ENCODE results near the gene SRP9. TPM values are rescaled to one million over a fixed set of nuclear protein-coding genes. Genes with fewer than 3 reads are reported as not detected.
"Not testable (repeated sequence)": the region's sequence is repeated elsewhere in the genome, so short reads cannot be mapped to it uniquely, and the experiment has no call there.

Gene SRP9
- total RNA-seq, 1 donor = 126 TPM

DNA sequence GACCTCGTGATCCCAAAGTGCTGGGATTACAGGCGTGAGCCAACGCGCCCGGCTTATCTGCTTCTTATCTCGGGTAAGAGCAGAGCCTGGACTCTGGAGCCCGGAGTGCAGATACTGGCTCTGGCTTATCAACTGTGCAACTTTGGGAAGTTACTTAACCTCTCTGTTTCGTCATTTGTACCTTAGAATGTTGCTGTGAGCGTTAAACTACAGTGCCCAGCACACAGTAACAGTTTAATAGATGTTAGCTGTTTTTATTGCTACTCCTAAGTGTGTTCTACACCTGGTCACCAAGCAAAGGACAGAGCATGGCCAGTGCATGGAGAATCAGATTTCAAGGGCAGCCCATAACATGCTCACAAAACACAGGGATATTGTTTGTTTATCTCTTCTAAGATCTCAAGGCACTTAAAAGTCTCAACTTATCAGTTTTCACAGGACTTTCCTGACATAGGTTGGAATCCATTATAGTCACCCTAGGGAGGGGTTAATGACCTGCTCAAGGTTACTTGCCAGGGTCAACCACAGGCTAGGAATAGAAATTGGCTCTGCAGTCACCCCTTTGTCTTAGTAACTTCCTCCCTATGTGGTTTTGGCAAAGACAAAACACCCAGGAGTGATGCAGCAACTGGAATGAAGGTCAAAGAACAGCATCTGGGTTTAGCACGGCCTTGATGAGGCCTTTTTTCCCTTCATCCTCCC, 22.5 kb upstream of the SRP9 start:
- peak in 1 of 3 donors; percentile 13 for DNase-seq (ENCODE audit: low read depth in 2 of 3, low spot score in 2 of 3)

GRCh38 chr1:225755671-225756319, 21.8 kb upstream of the SRP9 start:
- DNase-seq (ENCODE audit: low read depth in 2 of 3, low spot score in 2 of 3) = no peak

- no peak for DNase-seq (ENCODE audit: low read depth in 2 of 3, low spot score in 2 of 3)
Observed at GRCh38 chr1:225757927-225758656, 19.5 kb upstream of the SRP9 start.

DNA sequence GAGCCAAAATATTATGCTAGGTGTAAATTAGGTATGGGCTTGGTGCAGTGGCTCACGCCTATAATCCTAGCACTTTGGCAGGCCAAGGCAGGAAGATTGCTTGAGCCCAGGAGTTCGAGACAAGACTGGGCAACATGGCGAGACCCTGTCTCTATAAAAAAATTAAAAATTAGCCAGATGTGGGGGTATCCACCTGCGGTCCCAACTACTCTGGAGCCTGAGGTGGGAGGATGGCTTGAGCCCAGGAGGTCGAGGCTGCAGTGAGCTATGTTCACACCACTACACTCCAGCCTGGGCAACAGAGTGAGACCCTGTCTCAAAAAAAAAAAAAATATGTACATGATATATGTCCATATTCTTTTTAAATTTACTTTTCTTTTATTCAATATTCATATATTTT, 17.7 kb upstream of the SRP9 start:
- DNase-seq (ENCODE audit: low read depth in 2 of 3, low spot score in 2 of 3) = not testable (repeated sequence)

DNA sequence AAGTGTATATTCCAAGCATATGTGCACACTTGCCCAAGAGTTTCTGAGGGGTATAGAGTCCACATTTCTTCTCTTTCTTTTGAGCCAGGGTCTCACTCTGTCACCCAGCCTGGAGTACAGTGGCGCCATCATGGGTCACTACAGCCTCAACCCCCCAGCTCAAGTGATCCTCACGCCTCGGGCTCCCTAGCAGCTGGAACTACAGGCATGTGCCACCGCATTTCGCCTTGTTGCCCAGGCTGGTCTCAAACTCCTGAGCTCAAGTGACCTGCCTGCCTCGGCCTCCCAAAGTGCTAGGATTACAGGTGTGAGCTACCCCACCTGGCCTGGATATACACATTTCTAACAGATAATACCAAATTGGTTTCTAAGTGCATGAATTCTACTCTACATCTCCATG, 17.1 kb upstream of the SRP9 start:
- no peak for DNase-seq (ENCODE audit: low read depth in 2 of 3, low spot score in 2 of 3)

DNA sequence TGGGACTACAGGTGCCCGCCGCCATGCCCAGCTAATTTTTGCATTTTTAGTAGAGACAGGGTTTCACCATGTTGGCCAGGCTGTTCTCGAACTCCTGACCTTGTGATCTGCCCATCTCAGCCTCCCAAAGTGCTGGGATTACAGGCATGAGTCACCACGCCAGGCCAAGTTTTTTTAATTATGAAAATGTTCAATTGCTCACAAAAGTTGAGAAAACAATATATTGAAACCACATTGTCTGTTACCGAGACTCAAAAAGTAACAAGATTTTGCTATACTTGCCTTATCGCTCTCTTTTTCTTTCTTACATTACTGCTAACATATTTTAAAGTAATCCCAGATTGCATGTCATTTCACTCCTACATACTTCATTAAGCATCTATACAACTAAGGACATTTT, 16.2 kb upstream of the SRP9 start:
- not testable (repeated sequence) for DNase-seq (ENCODE audit: low read depth in 2 of 3, low spot score in 2 of 3)

DNA sequence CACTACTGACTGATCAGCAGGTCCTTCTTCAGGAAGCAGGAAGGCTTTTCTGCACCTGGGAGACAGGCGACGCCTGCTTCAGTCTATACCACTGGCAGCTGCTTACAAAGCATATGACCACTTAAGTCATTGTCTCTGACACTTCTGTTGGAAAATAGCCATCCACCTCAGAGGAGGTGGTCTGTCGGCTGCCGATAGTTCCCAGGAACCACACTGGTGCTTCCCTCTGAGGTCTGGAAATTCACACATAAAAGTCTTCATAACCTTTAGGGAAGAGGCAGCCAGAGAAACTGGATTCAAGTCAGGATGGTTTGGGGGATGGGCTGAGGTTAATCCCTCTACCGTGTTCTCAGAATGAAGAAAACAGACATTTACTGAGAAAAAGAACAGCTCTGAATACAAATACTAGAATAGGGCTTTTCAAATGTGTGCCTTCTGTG, 15.6 kb upstream of the SRP9 start:
- DNase-seq (ENCODE audit: low read depth in 2 of 3, low spot score in 2 of 3) = no peak

DNA sequence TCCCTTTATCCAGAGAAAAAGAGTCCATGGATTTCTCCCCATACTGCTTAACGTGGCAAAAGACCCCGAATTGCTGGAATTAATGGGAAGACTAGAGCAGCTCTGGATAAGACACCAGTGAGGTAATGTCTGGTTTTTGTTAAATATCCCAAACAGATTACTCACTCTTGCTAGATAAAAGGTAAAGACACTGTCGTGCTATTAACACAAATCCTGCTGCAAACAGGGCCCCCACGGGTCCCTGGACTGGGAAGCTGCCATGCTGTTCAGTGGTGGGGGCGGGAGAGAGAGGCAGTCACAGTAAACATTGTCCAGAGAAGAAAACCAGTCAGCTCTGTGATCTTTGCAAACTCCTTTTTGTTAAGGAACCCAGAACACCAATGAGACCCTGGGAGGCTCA, 15.2 kb upstream of the SRP9 start:
- no peak for DNase-seq (ENCODE audit: low read depth in 2 of 3, low spot score in 2 of 3)

DNA sequence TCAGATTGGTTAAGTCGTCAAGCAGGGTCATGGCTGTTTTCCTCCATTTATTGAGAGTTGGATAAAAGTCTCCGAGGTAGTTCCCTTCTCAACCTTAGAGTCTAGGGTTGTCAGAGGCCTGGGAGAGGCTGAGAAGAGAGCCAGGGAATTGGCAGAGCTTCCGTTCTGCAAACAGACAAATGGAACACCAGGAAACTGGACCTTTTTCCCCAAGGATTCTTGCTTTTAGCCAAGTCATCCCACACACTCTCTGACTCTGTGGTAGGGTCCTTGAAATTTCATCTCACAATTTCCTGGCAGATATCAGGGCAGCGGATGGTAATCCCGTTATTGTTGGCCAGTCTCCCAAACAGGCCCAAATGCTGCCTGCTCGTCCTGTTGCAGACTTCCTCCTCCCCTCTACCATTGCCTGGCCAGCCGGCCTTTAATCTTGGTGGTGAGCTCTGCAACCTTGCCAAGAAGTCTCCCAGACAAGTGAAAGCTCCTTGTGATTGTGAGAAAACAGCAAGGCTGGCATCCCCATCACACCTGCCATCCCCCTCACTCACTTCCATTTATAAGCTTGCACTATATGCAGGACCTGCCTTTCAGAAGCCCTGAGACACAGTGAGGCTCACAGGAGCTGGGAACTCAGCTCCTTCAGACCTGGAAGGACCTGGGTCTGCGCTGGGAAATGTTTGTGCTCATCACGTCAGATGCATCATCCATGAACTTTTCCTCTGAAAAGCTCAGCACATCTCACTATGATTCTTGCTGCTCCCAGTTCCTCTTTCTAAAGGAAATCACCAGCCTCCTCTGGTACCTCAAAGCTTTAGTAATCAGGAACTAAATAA, 13.7 kb upstream of the SRP9 start:
- DNase-seq (ENCODE audit: low read depth in 2 of 3, low spot score in 2 of 3) = no peak

DNA sequence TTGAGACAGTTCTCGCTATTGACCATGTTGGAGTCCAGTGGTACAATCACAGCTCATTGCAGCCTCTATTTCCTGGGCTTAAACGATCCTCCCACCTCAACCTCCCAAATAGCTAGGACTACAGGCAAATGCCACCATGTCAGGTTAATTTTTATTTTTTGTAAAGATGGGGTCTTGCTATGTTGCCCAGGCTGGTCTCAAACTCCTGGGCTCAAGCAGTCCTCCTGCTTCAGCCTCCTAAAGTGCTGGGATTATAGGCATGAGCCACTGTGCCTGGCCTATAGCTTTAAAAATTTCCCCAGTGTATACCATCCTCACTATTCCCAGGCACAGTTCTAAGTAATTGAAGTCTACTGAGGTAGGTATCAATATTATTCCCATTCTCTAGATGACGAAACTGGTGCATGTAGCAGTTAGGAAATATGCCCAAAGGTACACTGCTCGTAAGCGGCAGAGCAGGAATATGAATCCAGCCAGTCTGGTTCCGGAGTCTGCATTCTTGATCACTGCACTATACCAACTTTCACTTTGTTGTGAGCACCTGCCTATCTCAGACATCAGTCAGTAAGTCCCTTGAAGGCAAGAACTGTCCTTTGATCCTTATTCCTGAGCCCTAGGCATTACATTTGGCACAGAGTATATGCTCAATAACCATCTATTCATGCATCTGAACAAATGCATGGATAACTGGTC, 11.5 kb upstream of the SRP9 start:
- DNase-seq (ENCODE audit: low read depth in 2 of 3, low spot score in 2 of 3) = no peak

DNA sequence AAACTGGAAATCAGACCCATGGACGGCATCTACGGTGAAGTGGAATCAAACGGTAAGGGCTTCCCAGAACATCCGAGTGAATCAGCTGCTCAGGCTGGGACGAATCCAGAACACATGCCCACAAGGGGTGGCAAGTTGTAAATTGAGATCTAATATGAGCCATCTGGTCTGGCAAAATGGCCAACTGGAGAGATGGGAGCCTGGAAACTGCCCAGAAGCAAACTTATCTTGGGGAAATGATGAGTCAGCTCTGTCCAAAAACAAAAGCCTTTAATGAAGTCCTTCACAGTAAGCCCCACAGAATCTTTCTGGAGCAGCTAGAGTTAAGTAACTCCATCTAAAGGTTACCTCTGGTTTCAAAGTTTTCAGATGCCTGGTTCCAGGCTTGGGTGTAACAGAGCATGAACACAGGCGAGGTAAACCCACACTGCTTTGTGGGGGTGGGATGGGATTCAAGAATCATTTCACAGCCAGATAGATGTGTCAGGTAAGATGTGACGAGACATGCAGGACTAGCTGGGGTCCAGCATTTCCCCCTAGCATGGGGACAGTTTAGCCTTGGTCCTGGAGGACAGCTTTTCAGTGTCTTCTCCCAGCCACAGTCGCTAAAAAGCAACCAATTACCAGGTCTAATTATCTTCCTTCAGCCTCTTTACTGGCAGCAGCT, 10.5 kb upstream of the SRP9 start:
- no peak for DNase-seq (ENCODE audit: low read depth in 2 of 3, low spot score in 2 of 3)

DNA sequence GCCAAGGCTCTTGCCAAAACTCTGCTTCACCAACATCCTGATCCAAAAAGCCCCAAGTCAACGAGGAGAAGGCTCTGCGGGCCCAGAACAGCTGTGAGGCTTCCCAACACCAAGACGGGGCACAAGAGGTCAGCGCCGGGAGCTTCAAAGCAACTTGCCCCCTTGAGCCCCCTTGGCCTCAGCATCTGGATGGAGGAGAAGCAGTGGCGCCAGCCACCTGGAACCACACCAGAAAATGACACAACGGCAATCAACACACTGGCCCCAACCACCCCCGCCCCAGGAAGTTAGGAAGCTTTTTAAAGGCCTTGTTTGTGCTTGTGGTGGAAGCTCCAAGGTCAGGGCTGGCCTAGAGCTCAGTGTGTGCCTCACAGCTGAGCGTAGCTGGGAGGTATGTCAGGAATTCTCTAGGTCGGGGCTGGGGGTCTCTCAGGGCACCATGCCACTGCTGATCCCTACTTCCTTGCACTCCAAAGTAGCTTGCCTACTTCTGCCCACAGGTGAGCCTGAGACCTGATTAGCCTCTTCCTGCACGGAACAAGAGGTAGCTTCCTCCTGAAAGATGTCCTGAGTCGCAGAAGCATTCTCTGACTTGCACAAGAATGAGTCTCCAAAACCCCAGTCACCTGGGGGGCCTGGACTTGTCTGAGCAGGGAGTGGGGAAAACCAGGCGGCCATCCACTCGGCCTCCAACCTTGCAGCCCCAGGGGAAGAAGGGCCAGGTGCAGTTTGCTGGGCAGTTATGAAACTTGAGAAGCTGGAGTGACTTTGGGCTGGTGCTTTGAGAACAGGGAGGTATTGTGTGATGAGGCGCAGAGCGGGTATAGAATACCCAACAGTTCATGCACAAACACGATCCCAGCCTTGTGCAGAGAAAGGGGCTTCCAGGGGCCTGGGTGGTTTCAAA, 9.7 kb upstream of the SRP9 start:
- no peak for DNase-seq (ENCODE audit: low read depth in 2 of 3, low spot score in 2 of 3)

GRCh38 chr1:225768662-225769426, 8.8 kb upstream of the SRP9 start:
- no peak for DNase-seq (ENCODE audit: low read depth in 2 of 3, low spot score in 2 of 3)

DNA sequence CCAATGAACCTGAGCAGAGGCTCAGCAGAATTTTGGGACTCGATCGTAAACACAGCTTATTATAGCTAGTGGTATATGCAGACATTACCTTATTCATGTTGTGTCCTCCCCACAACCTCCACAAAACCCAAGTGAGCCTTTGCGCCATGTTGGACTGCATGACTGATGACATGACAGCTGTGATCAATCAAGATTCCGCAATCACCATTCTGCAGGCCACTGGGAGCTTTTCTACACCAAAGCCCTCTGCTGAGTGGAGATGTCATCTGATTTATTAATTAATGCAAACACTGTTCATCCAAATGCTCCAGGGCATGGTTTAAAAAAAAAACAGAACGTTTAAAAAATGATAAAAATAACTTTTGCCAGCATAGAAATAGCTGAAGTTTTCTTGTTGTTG, 7.9 kb upstream of the SRP9 start:
- DNase-seq (ENCODE audit: low read depth in 2 of 3, low spot score in 2 of 3) = no peak

DNA sequence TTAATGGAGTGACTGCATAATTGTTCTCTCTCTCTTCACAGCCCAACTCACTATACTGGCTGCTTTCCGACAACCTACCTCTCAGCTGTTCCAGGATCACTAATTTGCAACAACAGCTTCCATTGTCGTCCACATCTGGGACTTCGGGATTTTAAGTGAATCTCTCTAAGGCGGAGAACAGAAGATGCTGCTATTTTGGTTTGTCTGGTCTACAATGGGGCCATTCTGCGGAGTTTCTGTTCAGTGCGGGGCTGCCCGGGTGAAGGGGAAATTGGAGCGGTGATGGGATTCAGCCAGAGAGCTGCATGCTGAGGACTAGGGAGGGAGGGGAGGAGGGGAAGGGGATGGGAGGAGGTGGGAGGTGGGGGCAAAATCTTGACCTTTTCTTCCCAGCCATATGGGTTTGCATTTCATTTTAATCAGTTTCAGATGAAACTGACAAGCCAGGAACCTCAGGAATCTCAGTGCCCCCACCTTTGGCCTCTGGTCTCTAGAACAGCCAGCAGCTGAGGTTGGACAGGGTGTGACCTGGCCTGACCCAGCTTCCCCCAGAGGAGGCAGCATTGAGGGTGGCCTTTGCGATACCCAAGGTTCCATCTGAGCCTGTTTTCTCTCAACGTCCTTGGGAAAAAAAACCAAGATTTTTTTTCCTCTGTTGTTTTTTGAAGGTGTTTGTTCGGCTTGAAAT, 6.9 kb upstream of the SRP9 start:
- no peak for DNase-seq (ENCODE audit: low read depth in 2 of 3, low spot score in 2 of 3)

DNA sequence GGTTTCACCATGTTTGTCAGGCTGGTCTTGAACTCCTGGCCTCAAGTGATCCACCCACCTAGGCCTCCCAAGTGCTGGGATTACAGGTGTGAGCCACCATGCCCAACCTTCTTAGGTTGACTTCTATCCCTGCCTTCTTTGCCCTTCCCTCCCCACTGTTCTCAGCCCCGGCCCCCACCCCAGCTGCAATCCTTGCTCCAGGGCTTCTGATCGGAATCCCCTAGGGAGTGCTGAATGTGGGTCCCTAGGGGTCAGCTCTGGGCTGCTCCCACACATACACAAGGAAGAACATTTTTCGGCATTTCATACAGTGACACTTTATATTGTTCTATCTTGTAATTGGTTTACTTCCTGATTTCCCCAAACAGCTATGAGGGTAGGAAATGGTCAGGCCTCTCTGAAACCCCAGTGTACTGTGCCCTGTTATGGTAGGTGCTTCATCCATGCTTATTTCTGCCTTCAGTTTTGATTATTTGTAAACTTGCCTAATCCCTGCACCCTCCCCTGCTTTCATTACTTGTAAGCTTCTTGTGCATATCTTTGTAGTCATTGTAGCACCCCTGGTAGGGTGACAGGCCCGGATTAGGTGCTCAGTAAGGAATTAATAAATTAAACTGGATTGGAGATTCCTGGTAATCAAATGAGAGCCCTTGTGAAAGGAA, 5.8 kb upstream of the SRP9 start:
- no peak for DNase-seq (ENCODE audit: low read depth in 2 of 3, low spot score in 2 of 3)

DNA sequence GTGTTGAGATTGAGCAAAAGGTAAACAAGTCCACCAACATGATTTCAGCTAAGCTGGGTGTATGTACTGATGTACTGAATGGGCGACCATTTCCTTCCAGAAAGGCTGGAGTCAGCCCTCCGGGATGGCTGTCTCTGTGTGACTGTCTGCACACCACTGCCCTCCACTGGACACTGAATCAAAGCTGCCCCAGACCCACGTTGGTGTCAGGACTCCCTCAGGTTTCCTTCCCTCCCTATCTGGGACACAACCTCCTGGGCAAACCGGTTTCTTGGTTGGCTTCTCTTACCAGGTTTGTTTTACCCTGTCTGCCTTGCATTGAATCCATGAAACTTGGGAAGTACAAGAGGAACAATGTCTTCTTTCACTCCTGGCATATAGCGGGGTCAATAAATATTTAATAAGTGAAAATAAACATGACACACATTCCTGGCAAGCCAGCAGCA, 5.3 kb upstream of the SRP9 start:
- peak in 2 of 3 donors; percentile 71 to 77 for DNase-seq (ENCODE audit: low read depth in 2 of 3, low spot score in 2 of 3)
